DOHH2 (cell line): ENCODE data around the gene VAC14.

Experiments
- H3F3A ChIP-seq: fragments of 200-600 bp; sonication (generic), shearing (Covaris generic); 2 replicates; pipeline ENCODE4 v1.6.0; 2016; ENCODE audit warnings: antibody characterized with exemption, mild to moderate bottlenecking; ENCODE audit not compliant: control insufficient read depth, insufficient read depth
- H3K27ac ChIP-seq: fragments of 200-600 bp; sonication (generic); 2 replicates; pipeline ENCODE4 v1.5.1; 2014; ENCODE audit warnings: low read depth, mild to moderate bottlenecking, low read length, moderate library complexity
- H3K27me3 ChIP-seq: fragments of 200-600 bp; sonication (generic); 2 replicates; pipeline ENCODE4 v1.6.1; 2014; ENCODE audit warnings: mild to moderate bottlenecking, low read length, mixed read lengths; ENCODE audit not compliant: control insufficient read depth
- H3K36me3 ChIP-seq: fragments of 200-600 bp; sonication (generic); 2 replicates; pipeline ENCODE4 v1.6.1; 2014; ENCODE audit warnings: mild to moderate bottlenecking, low read length, moderate library complexity, mixed read lengths; ENCODE audit not compliant: control insufficient read depth
- H3K4me1 ChIP-seq: fragments of 200-600 bp; sonication (generic); 2 replicates; pipeline ENCODE4 v1.6.1; 2014; ENCODE audit warnings: mild to moderate bottlenecking, low read length, mixed read lengths; ENCODE audit not compliant: control insufficient read depth
- H3K4me2 ChIP-seq: fragments of 200-600 bp; sonication (generic); 2 replicates; pipeline ENCODE4 v1.6.0; 2014; ENCODE audit warnings: mild to moderate bottlenecking, low read length, moderate library complexity
- H3K4me3 ChIP-seq: fragments of 200-600 bp; sonication (generic); 2 replicates; pipeline ENCODE4 v1.5.1; 2014; ENCODE audit warnings: mild to moderate bottlenecking, low read length, mixed read lengths
- H3K79me2 ChIP-seq: fragments of 200-600 bp; sonication (generic); 2 replicates; pipeline ENCODE4 v1.6.1; 2014; ENCODE audit warnings: mild to moderate bottlenecking, low read length, mixed read lengths; ENCODE audit not compliant: control insufficient read depth
- H3K9me2 ChIP-seq: fragments of 200-600 bp; sonication (generic); replicated peaks from 2 replicates; pipeline ENCODE4 v1.6.1; 2014; ENCODE audit warnings: mild to moderate bottlenecking, low read length, mixed read lengths; ENCODE audit not compliant: control insufficient read depth
- H3K9me3 ChIP-seq: fragments of 200-600 bp; sonication (generic); 2 replicates; pipeline ENCODE4 v1.6.1; 2014; ENCODE audit warnings: antibody characterized with exemption, low read length, mixed read lengths; ENCODE audit not compliant: control insufficient read depth, insufficient read depth
- H4K20me1 ChIP-seq: fragments of 200-600 bp; sonication (generic); 2 replicates; pipeline ENCODE4 v1.6.0; 2014; ENCODE audit warnings: low read depth, mild to moderate bottlenecking, antibody characterized with exemption, low read length, moderate library complexity; ENCODE audit not compliant: control insufficient read depth, insufficient read depth
- EZH2phosphoT487 ChIP-seq: fragments of 200-600 bp; sonication (generic); IDR thresholded peaks from 2 replicates; pipeline ENCODE4 v1.6.1; 2017; ENCODE audit warnings: borderline replicate concordance, mild to moderate bottlenecking, antibody characterized with exemption, low read length, moderate library complexity, mixed read lengths
- TF ChIP-seq, protein P1 (sequence below): fragments of 200-600 bp; sonication (generic); IDR thresholded peaks from one replicate; pipeline ENCODE4 v1.5.1; 2014; ENCODE audit warnings: antibody characterized with exemption, mild to moderate bottlenecking, low read depth, low read length; ENCODE audit not compliant: poor library complexity, severe bottlenecking

The VAC14 gene

DNA sequence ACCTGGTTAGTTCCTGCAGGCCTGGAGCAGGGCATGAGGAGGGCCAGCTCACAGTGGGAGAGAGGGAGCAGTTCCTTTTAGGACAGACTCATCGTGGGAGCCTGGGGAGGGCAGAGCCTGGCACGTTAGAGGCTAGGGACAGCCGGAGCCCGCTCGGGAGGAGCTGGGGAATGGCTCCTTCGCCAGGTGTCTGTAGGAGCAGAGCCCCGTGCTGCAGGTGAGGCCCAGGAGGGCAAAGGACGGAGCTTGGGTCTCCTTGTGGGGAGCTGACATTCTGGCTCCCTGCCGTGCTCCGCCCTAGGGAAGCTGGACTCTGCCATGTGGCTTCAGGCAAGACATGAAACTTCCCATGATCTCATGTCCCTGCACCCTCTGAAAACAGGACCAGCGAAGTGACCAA, 96.4 kb downstream of the VAC14 start:
- no peaks in the 10 kb centered on the region for H3K36me3 ChIP-seq
- no peak overlapping the region for H3K4me2 ChIP-seq
- H3K4me3 ChIP-seq: no peak overlapping the region
- no peak overlapping the region for H3K27ac ChIP-seq
- H3K4me1 ChIP-seq: no peaks in the 10 kb centered on the region
- H3K9me2 ChIP-seq: no peaks in the 10 kb centered on the region
- no peaks in the 10 kb centered on the region for H3K27me3 ChIP-seq
- no peaks in the 10 kb centered on the region for H3K79me2 ChIP-seq
- TF ChIP-seq, protein P1, sequence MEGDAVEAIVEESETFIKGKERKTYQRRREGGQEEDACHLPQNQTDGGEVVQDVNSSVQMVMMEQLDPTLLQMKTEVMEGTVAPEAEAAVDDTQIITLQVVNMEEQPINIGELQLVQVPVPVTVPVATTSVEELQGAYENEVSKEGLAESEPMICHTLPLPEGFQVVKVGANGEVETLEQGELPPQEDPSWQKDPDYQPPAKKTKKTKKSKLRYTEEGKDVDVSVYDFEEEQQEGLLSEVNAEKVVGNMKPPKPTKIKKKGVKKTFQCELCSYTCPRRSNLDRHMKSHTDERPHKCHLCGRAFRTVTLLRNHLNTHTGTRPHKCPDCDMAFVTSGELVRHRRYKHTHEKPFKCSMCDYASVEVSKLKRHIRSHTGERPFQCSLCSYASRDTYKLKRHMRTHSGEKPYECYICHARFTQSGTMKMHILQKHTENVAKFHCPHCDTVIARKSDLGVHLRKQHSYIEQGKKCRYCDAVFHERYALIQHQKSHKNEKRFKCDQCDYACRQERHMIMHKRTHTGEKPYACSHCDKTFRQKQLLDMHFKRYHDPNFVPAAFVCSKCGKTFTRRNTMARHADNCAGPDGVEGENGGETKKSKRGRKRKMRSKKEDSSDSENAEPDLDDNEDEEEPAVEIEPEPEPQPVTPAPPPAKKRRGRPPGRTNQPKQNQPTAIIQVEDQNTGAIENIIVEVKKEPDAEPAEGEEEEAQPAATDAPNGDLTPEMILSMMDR: no peak
- no peak for TF ChIP-seq EZH2phosphoT487
- H3F3A ChIP-seq: no peaks in the 10 kb centered on the region
- H4K20me1 ChIP-seq: no peaks in the 10 kb centered on the region
- no peaks in the 10 kb centered on the region for H3K9me3 ChIP-seq

DNA sequence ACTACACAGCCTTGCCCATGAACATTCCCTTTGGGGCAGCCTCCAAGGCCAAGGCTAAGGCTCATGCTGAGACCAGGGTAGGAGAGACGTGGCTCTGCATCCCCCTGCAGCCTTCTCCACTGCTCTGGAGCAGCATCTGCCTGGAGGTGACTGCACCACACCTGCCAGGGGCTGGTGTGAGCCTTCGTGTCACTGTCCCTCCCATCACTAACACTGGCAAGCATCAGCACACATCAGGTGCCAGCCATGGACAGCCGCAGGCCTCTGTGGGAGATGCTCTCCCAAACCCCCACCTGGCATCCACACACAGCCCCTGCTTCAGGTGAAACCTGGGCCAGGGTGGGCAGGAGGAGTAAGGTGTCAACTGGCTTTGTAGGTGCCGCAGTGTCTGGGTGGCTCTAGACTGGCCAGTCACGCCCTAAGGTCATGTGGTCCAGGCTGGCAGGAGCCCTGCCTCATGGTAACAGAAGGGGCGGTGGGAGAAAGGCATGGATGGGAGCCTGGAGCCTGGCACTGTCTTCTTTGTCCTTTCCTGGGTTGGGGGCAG, 97.0 kb downstream of the VAC14 start:
- Histone ChIP-seq H4K20me1 (no peaks in the 10 kb centered on the region), H3K79me2 (no peaks in the 10 kb centered on the region), H3F3A (no peaks in the 10 kb centered on the region), H3K36me3 (no peaks in the 10 kb centered on the region), H3K4me2 (no peak overlapping the region), H3K9me3 (no peaks in the 10 kb centered on the region), H3K27ac (no peak overlapping the region), H3K4me1 (no peaks in the 10 kb centered on the region), H3K4me3 (no peak overlapping the region), H3K27me3 (no peaks in the 10 kb centered on the region), H3K9me2 (no peaks in the 10 kb centered on the region)
- TF ChIP-seq EZH2phosphoT487: no peak
- TF ChIP-seq, protein P1: no peak

DNA sequence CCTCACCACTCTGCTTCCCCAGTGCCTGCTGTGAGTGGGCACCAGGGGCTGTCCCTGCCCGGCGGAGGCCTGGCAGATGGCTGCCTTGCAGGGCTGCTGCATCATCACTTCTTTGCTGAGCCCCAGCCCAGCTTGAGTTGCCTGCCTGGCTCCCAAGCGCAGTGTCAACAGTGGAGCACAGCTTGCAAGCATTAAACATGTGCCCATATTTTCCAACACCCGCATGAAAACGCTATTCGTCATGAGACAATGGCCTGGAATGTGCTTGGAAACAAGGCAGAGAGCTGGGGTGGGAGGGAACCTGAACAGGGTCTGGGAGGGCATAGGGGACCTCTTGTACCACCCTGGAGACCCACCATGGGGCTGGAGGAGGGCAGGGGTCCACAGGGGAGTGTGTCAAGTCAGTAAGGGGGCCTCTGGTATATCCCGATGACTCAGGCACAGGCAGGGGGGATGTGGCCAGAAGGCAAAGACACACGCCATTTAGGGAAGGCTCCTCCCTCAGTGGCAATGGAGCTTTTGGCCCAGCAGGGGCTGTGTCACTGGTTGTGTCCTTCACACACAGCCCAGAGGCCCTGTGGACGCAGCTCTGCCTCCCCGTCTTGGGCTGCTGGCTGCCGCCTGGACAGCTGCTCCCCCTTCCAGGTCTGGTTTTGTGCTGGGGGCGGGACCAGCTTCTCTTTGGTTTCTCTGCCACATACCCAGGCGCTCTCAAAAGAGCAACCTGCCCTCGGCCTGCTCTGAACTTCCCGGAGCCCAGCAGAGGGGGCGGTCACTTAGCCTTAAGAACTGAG, 97.7 kb downstream of the VAC14 start:
- no peaks in the 10 kb centered on the region for H3K36me3 ChIP-seq
- no peaks in the 10 kb centered on the region for H3K79me2 ChIP-seq
- H3K4me1 ChIP-seq: no peaks in the 10 kb centered on the region
- H3K4me3 ChIP-seq: no peak overlapping the region
- no peak for TF ChIP-seq EZH2phosphoT487
- TF ChIP-seq, protein P1: no peak
- H3K9me3 ChIP-seq: no peaks in the 10 kb centered on the region
- H4K20me1 ChIP-seq: no peaks in the 10 kb centered on the region
- no peaks in the 10 kb centered on the region for H3K27me3 ChIP-seq
- no peaks in the 10 kb centered on the region for H3K9me2 ChIP-seq
- no peaks in the 10 kb centered on the region for H3F3A ChIP-seq
- H3K27ac ChIP-seq: no peak overlapping the region
- no peak overlapping the region for H3K4me2 ChIP-seq
